SH-SY5Y (cell line): ENCODE data around the gene CCDC185.

Experiments used
- GATA2 ChIP-seq: IDR thresholded peaks from 2 replicates; pipeline ENCODE4 v1.6.1; 2011; ENCODE audit warnings: mild to moderate bottlenecking, low read depth, low read length
- GATA3 ChIP-seq: IDR thresholded peaks from 2 replicates; pipeline ENCODE4 v1.6.1; 2011; ENCODE audit warnings: low read depth, mild to moderate bottlenecking, low read length, moderate library complexity

GRCh38 chr1:223358826-223359225 is 34.4 kb upstream of the CCDC185 start:
- TF ChIP-seq GATA2 (no peak), GATA3 (no peak)
